GM10248 (cell line): Measurements from ENCODE around the gene CDH23.

Experiments
- CTCF ChIA-PET: fragments of 300-600 bp; sonication (Branson Sonifier 250); formaldehyde crosslinking; extraction: SDS; loops from one replicate; lab custom pipeline; 2021; ENCODE audit warnings: antibody characterized with exemption; lab: Yijun Ruan, JAX
- POLR2A ChIA-PET: fragments of 350-650 bp; sonication (Branson Sonifier 250); formaldehyde crosslinking; extraction: SDS; loops from one replicate; lab custom pipeline; 2020; ENCODE audit warnings: antibody characterized with exemption; lab: Yijun Ruan, JAX
- DNase-seq: peaks from one replicate; pipeline ENCODE4 v3.0.0; 2012; ENCODE audit errors: extremely low spot score
- TF ChIP-seq, protein P1 (sequence below): IDR thresholded peaks from 2 replicates; pipeline ENCODE4 v1.5.1; 2012; ENCODE audit warnings: mild to moderate bottlenecking, low read depth; ENCODE audit errors: extremely low read depth, missing control alignments, control extremely low read depth

CDH23 gene

DNA sequence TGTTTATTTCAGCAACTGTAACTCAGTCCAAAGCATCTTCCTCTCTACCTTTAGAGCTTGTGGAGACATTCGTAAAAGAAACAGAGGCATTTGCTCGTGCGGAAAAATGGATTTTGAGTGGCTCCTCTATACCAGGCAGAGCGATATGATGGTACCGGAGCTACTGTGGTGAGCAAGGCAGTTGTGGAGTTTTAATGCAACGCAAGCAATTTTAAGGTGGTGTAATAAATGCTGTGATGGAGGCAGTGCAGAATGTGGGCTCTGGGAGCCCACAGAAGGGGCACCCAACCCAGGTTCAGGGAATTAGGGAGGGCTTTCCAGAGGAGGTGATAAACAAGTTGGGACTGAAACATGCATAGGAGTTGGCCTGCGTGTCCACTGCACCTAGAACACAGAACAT lies 149.5 kb downstream of the CDH23 start:
- TF ChIP-seq, protein P1, sequence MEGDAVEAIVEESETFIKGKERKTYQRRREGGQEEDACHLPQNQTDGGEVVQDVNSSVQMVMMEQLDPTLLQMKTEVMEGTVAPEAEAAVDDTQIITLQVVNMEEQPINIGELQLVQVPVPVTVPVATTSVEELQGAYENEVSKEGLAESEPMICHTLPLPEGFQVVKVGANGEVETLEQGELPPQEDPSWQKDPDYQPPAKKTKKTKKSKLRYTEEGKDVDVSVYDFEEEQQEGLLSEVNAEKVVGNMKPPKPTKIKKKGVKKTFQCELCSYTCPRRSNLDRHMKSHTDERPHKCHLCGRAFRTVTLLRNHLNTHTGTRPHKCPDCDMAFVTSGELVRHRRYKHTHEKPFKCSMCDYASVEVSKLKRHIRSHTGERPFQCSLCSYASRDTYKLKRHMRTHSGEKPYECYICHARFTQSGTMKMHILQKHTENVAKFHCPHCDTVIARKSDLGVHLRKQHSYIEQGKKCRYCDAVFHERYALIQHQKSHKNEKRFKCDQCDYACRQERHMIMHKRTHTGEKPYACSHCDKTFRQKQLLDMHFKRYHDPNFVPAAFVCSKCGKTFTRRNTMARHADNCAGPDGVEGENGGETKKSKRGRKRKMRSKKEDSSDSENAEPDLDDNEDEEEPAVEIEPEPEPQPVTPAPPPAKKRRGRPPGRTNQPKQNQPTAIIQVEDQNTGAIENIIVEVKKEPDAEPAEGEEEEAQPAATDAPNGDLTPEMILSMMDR: no peak
- no peak for DNase-seq
- CTCF ChIA-PET: no interaction called here
- POLR2A ChIA-PET: no interaction called here

DNA sequence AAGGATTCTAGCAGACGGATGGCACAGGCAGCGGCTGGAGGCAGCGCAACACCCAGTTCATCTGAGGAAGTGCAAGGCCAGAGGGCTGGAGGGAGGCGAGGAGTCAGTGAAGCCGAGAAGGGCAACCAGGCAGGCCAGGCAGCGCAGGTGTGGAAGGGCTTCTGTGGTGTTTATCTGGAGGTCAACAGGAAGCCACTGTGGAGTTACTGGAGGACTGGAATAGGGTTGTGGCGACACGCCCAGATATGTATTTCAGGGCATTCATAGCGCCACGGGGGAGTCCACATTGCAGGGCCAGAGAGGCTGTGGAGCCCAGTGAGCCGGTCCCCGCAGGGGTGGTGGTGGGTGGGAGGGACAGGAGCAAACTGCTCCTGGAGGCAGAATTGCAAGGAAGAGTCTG lies 150.6 kb downstream of the CDH23 start:
- TF ChIP-seq, protein P1: no peak
- ChIA-PET CTCF (no interaction called here), POLR2A (no interaction called here)

DNA sequence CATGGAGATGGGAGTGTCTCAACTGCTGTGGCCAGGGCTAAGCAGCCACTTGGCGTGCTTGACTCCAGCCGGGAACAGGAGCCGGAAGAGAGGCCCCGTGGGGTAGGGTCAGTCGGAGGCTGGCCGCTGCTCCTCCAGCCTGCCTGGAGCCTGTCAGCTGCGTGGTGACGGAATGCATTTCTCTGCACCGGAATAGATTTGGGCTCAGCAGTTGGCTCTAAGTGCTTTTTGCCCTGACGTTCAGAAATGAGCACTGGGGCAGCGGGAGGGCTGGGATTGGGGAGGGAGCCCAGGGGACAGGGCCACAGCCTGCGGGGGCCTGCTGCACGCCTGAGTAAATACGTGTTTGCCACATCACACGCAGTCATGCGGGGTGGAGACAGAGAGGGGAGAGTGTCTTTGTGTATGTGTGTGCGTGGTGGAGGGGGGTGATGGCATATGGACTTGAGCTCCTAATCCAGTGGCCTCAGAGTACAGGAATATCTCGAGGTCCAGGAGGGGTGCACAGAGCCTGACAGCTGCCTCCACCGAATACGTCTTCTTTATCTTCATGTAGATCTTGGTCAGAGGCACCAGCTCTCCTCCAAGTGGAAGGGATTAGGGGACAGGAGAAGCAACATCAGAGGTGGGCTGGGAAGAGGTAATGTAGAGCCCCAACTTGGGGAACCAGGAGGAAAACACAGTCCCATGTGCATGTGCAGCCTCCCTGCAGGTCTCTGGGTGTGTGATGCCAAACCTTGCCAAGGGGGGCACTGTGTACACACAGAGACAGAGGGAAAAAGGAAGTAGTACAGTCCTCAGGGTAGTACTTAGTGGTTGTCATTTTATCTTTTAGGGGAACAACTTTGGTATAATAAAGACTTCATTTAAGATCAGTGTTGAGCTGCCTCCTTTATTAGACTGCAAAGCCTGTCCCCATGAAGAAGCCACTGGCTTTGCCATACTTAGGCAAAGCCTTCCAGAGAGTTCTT lies 151.4 kb downstream of the CDH23 start:
- peak; percentile 57 for DNase-seq
- TF ChIP-seq, protein P1: peak; percentile 42
- CTCF ChIA-PET: interaction anchor here (0.7 to 9.2 kb wide), 11 partner anchors 16 to 234 kb away, joined by 3 to 59 read pairs (median 3); no protein-coding TSS in a partner anchor
- POLR2A ChIA-PET: no interaction called here

More for the DNA sequence above, 150.6 kb downstream of the CDH23 start:
- no peak for DNase-seq

DNA sequence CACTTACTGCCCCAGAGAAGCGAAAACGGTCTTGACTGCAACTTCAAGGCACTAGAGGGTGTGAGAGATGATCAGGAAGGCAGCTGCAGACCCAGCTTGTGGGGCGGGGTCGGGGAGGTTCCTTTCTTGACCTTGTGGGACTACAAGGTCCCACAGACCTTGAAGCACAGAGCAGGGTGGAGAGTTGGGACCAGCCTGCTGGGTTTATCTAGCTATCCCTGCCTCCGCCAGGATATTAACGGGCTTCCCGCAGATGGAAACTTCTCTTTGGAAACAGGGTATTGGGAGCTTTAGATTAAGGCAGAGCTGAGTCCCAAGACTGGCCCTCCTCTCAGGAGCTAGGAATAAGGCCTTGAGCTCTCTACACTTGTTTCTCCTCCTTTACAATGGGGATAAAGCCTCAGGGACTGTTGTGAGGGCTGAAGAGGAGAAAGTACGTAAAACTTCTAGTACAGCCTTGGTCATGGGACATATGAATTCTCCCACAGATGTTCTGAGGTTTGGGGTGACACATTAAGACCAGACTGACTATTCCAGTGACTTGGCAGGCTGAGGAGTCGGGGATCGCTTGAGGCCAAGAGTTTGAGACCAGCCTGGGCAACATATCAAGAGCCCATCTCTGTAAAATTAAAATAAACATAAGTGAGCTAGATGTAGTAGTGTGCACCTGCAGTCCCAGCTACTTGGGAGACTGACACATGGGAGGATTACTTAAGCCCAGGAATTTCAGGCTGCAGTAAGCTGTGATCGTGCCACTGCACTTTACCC lies 153.2 kb downstream of the CDH23 start:
- TF ChIP-seq, protein P1: no peak
- CTCF ChIA-PET: interaction anchor here (1.1 to 9.2 kb wide), 7 partner anchors 14 to 236 kb away, joined by 3 to 59 read pairs (median 4); no protein-coding TSS in a partner anchor
- POLR2A ChIA-PET: no interaction called here
- DNase-seq: no peak

DNA sequence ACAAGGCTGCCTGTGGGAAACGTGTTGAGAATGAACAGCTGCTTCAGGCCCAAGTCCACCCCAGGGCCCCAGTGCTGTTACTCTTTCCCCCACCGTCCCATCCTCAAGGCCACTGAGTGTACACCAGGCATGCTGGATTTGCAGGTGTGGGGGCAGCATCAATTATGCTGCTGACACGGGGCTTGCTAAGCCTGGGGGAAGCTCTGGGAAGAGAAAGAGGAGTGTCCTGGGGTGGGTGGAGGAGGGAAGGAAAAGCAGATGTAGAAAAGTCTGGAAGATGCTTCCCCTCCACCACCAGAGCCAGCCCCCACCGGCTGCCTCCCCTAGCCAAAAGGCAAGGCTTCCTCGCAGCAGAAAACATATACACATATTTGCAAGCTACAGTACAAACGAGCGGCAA lies 153.9 kb downstream of the CDH23 start:
- TF ChIP-seq, protein P1: no peak
- no peak for DNase-seq
- ChIA-PET CTCF (interaction anchor here (1.1 to 9.2 kb wide), 2 partner anchors 14 to 19 kb away, joined by 5 to 59 read pairs; no protein-coding TSS in a partner anchor), POLR2A (no interaction called here)

DNA sequence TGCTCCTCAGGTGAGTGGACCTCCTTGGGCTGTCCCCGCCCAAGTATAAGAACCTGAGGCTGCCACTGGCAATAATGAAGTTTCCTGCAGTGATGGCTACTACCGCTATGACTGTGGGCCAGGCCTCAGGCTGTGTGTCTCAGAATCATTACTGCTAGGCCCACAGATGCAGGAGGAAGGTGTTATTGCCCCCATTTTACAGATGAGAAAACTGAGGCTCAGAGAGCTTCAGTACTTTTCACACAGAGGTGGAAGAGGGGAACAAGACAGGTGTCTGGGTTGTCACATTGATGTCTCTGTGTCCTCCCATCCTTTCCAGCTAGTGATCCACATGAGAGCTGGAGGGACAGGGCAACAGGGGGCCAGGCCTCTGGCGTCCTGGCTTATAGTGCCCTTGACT lies 155.2 kb downstream of the CDH23 start:
- TF ChIP-seq, protein P1: no peak
- ChIA-PET POLR2A (no interaction called here), CTCF (interaction anchor here (1.0 to 9.2 kb wide), 2 partner anchors 18 to 238 kb away, joined by 3 to 59 read pairs; no protein-coding TSS in a partner anchor)
- no peak for DNase-seq
